ENCODE data around the gene AGAP1. TPM values are rescaled to one million over a fixed set of nuclear protein-coding genes. Genes with fewer than 3 reads are reported as not detected.

AGAP1 gene
- total RNA-seq, 1 donor from 2014 or later, result 33.7 TPM

GRCh38 chr2:236169741-236170589, 676.1 kb downstream of the AGAP1 start:
- no peak for TF ChIP-seq CTCF (IDR thresholded peaks at IDR 0.05; ENCODE audit: insufficient read depth, low read length, poor library complexity, severe bottlenecking)
- peaks cover 91% of the 10 kb centered on the region for H3K27me3 ChIP-seq (ENCODE audit: control insufficient read depth, insufficient read depth, low read length)
- no peak for DNase-seq (ENCODE audit: low read depth)
- H3K4me3 ChIP-seq (ENCODE audit: low read depth, low read length), result no peak overlapping the region
- H3K36me3 ChIP-seq (ENCODE audit: control insufficient read depth, insufficient read depth, low read length), result no peaks in the 10 kb centered on the region

DNA sequence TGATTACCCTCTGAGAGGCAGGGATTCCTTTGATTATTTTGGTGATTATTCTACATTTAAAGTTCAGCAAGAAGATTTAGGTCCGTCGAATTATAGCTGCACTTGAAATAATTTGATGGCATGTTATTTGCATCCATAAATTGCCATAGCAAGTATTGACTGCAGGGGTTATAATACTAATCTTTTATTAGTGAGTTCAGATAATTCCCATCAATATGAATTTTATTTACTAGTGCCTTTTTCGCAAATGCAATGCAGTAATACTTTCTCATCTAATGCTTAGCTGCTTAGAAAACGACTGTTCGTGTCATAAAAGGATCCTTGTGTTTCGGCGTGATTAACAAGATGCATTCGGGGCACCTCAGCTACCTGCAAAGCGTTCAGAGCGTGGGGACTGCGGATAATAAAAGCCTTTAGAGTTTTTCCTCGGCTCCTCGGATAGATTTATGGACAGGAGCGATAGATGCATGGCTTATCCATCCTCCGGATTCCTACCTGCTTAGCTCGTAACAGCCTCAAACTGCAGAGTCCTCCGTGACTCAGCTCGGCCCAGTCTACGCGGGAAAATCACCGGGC, 676.8 kb downstream of the AGAP1 start:
- peaks cover 88% of the 10 kb centered on the region for H3K27me3 ChIP-seq (ENCODE audit: control insufficient read depth, insufficient read depth, low read length)
- H3K36me3 ChIP-seq (ENCODE audit: control insufficient read depth, insufficient read depth, low read length), result no peaks in the 10 kb centered on the region
- DNase-seq (ENCODE audit: low read depth), result no peak
- TF ChIP-seq CTCF (IDR thresholded peaks at IDR 0.05; ENCODE audit: insufficient read depth, low read length, poor library complexity, severe bottlenecking), result no peak
- H3K4me3 ChIP-seq (ENCODE audit: low read depth, low read length), result no peak overlapping the region

- no peak overlapping the region for H3K4me3 ChIP-seq (ENCODE audit: low read depth, low read length)
- no peak for DNase-seq (ENCODE audit: low read depth)
- peaks cover 82% of the 10 kb centered on the region for H3K27me3 ChIP-seq (ENCODE audit: control insufficient read depth, insufficient read depth, low read length)
- H3K36me3 ChIP-seq (ENCODE audit: control insufficient read depth, insufficient read depth, low read length), result no peaks in the 10 kb centered on the region
- TF ChIP-seq CTCF (IDR thresholded peaks at IDR 0.05; ENCODE audit: insufficient read depth, low read length, poor library complexity, severe bottlenecking), result no peak
These were observed 677.4 kb downstream of the AGAP1 start for GRCh38 chr2:236171181-236171679.

GRCh38 chr2:236171680-236172254, 677.9 kb downstream of the AGAP1 start:
- no peak for TF ChIP-seq CTCF (IDR thresholded peaks at IDR 0.05; ENCODE audit: insufficient read depth, low read length, poor library complexity, severe bottlenecking)
- Histone ChIP-seq H3K27me3 (ENCODE audit: control insufficient read depth, insufficient read depth, low read length) (peaks cover 77% of the 10 kb centered on the region), H3K4me3 (ENCODE audit: low read depth, low read length) (no peak overlapping the region), H3K36me3 (ENCODE audit: control insufficient read depth, insufficient read depth, low read length) (no peaks in the 10 kb centered on the region)
- DNase-seq (ENCODE audit: low read depth), result no peak

DNA sequence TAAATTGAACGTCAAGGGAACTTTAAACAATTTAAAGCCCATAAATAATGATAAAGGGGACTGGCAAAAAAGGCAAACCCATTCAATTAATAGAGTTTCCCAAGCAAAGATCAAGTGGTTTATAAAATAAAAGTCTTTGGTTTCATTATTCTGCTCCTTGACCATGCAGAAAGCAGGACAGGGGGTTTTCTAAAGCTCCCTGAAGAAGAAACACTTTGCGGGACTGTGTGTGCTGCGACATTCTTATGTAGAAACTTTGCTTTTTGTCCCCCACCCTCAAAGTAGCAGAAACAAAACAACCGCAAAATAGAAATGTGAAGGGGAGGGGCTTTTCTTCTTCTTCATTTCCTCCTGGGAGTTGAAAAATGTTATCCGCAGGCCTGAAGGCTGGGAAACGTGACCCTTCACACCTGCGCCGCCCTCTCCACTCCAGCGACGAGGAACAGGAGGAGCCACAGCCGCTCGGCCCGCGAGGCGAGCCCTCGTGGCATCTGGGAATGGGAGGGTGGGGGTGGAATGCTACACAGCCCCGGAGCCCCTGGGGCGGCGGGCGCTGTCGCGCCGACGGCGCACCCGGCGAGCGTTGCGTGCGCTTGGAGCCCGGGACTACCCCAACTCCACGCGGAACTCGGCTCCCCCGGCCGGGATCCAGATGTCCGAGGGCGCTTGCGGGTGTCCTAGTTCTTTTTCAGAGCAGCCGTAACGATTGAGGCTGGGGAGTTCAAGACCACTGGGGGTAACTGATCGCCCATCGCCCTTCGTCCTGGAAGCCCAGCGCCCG, 678.6 kb downstream of the AGAP1 start:
- Histone ChIP-seq H3K36me3 (ENCODE audit: control insufficient read depth, insufficient read depth, low read length) (no peaks in the 10 kb centered on the region), H3K27me3 (ENCODE audit: control insufficient read depth, insufficient read depth, low read length) (peaks cover 70% of the 10 kb centered on the region), H3K4me3 (ENCODE audit: low read depth, low read length) (no peak overlapping the region)
- DNase-seq (ENCODE audit: low read depth), result no peak
- no peak for TF ChIP-seq CTCF (IDR thresholded peaks at IDR 0.05; ENCODE audit: insufficient read depth, low read length, poor library complexity, severe bottlenecking)
